M059J (cell line): ENCODE measurements around the gene KCNAB2. TPM values are rescaled to one million over a fixed set of nuclear protein-coding genes. Genes with fewer than 3 reads are reported as not detected.
"Not testable (repeated sequence)": the region's sequence is repeated elsewhere in the genome, so short reads cannot be mapped to it uniquely, and the experiment has no call there.

ENCODE experiments used
- DNase-seq: peaks from one replicate; pipeline ENCODE4 v3.0.0-alpha.2; 2012; ENCODE audit warnings: low read depth
- total RNA-seq: library from RNA; depleted of rRNA; stranded (reverse); fragments of >200 nt; shearing (Covaris generic); gene quantifications from 2 replicates; pipeline ENCODE4 v1.2.3, GENCODE V29; 2014

The KCNAB2 gene
- total RNA-seq, 1 experiment from 2014 or later: 13.7 TPM

DNA sequence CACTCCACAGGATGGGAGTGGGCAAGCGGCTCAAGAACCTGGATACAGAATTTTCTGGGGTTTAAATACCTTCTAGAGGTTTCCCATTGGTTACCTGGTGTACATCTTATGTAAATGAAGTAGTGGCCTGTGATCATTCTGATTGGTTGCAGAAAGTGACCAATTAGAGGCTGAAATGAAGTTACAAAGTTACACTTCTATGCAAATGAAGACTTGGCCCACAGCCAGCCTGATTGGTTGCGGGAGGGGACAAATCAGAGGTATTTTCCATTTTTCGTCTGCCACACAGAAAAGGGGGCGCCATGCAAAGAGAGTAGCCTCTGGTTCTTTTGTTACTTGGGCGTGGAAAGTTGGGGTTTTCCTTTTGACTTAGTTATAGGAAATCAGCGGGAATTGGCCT is 8.9 kb downstream of the KCNAB2 start:
- no peak for DNase-seq

DNA sequence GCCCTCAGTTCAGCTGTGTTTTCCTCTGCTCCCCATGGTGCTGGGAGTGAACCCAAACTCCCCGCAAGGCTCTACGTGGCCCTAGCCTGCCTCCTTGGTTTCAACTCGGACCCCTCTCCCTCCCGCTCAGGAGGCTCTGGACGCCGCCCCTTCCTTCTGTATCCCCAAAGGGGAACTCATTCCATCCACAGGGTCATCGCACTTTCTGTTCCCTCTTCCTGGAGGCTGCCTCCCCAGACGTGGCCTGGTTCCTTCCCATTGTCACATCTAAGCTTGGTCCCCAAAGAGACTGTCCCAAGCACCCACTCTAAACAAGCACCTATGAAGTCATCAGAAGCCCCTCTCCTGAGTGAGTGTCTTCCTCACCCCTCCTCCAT is 10.9 kb downstream of the KCNAB2 start:
- DNase-seq: no peak

GRCh38 chr1:6057170-6057845 is 11.6 kb downstream of the KCNAB2 start:
- DNase-seq: no peak

GRCh38 chr1:6059866-6060265 is 14.2 kb downstream of the KCNAB2 start:
- peak; percentile 84 for DNase-seq

GRCh38 chr1:6062670-6063069 is 17.0 kb downstream of the KCNAB2 start:
- DNase-seq: no peak

GRCh38 chr1:6063532-6064053 is 17.9 kb downstream of the KCNAB2 start:
- DNase-seq: not testable (repeated sequence)

DNA sequence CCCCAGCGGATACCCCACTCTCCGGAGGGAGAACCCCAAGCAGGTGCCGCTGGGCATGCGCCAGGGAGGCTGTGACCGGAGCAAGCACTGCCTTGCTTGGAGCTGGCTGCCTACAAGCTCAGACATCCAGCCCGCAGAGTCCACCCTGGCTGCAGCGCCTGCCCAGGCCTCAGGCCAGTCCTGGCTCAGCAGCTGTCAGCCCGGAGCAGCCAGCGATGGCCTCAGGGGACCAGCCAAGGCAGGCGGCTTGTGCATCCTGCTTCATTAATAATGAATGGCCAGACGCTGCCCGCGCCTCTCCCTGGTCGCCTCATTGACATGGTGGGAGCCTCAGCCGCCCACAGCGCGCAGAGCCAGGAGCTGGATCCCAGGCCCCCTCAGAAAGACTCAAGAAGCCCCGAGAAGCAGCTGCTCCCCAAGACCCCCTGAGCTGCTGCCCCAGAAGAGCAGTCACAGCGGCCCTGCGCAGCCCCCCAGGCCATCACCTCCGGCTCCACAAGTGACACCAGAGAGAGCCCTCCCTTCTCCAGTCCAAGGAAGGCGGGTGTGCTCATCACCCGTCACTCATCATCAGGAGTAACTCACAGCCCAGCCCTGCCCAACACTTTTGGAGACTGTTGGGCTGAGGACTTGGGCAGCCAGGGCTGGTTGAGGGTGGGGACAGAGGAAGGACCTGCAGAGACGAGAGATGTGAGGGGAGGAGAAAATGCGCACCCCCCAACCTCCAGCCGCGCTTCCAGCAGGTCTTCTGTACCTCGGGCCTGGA is 19.6 kb downstream of the KCNAB2 start:
- no peak for DNase-seq

- DNase-seq: no peak
Observed at GRCh38 chr1:6066680-6067079, 21.0 kb downstream of the KCNAB2 start.

DNA sequence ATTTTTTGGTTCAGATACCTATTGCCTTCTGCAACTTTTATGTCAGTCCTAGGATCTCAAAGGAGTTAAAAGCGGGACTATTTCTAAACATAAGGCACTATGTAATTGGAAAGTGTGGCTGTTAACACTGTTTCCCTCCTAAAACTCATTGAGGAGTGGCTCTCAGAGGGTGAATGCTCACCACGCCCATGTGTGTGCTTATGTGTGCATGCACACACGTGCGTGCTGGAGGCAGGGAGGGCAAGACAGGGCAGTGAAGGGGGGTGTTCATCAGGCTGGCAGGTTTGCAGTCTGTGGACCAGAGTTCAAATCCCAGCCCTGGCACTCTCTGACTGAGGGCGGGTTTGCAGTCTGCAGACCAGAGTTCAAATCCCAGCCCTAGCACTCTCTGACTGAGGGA is 22.4 kb downstream of the KCNAB2 start:
- DNase-seq: no peak

GRCh38 chr1:6068932-6069331 is 23.2 kb downstream of the KCNAB2 start:
- no peak for DNase-seq

DNA sequence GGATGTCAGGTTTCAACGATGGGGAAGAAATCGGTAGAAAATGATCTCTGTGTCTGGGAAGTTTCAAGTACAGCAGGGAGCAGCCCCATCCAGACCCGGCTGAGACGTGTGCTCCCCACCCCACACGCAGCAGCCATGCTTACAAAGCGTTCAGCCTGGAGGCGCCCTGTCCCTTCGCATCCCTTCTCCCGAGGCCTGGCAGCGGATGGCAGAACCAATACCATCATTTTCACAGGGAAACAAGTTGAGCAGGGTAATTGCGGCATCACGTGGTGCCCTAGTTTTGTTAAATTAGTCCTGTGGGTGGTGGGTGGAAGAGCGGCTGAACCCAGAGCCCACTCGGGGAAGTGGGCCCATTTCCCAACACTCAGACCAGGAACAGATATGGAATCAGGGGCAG is 23.9 kb downstream of the KCNAB2 start:
- no peak for DNase-seq

DNA sequence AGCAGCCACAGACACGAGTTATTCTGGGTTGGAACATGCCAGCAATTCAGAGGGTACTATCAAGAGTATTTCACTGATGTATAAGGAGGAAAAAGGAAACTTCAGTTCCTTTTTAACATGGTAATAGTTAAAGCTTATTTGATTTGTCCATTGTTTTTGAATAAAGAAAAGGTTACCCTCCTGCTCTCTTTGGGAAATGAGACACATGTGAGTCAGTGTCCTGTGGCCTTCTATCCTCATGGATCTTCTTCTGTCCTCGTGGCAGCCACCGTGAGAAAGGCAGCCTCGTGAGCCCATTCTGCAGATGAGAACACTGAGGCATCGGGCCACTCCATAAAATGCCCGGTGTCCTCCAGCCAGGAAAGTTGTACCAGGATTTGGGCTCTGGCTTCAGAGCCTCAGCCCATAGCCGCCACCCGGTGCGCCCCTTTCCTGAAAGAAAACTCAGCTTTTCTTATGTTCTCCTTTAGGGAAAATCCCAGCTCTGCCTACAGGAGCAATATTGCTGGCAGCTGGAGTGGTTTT is 24.8 kb downstream of the KCNAB2 start:
- DNase-seq: no peak

DNA sequence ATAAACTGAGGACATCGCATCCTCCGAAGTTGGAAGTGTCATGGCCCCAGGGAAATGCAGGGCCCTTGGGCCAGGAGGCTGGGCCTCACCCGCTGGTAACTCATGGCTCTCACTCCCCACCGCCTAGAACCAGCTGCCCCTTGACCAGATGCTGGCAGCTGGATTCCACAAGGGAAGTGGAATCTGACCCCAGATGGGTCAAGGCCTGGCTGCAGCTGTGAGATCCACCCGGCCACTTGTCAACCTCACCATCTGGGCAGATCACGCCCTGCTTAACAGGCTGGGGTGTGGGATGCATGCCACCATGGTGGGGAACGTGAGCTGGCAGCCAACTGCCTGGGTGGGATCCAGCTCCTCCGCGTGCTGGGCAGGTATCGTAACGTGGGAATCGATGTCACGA is 25.5 kb downstream of the KCNAB2 start:
- DNase-seq: no peak

GRCh38 chr1:6072774-6073479 is 27.2 kb downstream of the KCNAB2 start:
- no peak for DNase-seq

DNA sequence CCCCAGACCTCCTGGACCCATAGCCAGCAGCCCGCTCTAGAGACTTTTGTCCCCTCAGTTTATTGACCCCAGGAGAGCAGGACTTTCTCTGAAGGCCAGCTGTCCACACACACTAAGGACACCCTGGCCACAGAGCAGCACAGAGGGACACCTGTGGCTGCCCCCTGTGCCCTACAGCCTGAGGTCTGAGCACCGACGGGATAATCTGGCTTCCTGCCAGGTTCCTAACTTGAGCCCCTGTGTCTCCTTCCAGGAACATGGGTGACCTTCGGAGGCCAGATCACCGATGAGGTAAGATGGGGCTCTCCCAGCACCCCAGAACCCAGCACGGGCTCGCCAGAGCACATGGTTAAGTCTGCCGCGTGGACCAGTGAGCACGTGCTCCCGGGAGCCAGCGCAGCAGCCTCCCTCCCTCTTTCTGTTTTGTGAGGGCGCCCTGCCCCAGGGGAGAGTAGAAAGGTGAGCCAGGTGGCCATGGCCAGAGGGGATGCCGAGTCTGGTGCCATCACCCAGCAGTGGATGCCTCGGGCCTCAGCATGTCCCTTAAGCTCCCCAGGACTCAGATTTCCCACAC is 27.9 kb downstream of the KCNAB2 start:
- no peak for DNase-seq

DNA sequence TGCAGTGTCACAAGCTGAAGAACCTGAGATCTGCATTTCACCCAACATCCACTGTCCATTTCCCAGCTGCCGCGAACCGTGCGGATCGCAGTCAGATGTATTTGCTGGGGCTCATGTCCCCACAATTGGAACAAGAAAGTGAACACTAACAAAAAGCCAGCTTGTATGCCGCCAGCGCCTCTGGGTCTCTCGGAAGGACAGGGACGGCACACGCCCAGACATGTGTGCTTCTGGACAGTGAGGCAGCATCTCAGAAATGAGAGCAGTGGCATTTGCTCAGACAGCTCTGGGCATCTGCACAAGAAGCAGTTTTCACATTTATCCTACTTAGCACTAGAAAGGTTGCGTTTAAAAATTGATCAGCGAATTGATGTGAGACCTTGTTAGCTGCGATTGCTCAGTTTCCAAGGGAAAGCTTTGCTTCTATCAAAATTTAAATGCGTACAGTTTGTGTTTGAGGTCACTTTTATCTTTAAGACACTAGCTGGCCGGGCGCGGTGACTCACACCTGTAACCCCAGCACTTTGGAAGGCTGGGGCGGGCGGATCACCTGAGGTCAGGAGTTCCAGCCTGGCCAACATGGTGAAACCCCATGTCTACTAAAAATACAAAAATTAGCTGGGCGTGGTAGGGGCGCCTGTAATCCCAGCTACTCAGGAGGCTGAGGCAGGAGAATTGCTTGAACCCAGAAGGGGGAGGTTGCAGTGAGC is 28.7 kb downstream of the KCNAB2 start:
- DNase-seq: no peak

DNA sequence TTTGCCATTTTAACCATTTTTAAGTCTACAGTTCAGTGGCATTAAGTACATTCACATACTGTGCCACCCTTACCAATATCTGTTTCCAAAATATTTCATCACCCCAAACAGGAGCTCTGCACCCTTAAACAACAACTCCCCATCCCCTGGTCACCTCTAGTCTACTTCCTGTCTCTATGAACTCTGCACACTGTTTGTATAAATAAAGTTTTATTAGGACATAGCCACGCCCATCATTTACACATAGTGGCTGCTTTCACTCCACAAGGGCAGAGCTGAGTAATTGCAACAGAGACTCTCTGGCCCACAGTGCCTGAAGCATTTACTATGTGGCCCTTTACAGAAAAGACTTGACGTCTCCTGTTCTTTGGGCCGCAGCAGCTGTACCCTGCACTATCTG is 30.1 kb downstream of the KCNAB2 start:
- no peak for DNase-seq

DNA sequence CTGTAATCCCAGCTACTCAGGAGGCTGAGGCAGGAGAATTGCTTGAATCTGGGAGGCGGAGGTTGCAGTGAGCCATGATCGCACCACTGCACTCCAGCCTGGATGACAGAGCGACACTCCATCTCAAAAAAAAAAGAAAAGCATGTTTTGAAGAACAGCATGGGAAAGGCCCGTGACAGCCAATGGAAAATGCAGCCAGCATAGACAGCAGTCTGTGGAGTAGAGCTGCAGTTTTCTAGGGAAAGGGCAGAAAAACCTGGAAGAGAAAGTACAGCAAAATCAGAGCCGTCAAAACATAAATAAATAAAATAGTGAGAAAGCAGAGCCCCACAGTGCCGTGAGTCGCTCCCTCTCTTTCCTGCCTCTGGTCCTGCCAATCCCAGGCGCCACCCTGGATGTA is 31.4 kb downstream of the KCNAB2 start:
- DNase-seq: not testable (repeated sequence)

DNA sequence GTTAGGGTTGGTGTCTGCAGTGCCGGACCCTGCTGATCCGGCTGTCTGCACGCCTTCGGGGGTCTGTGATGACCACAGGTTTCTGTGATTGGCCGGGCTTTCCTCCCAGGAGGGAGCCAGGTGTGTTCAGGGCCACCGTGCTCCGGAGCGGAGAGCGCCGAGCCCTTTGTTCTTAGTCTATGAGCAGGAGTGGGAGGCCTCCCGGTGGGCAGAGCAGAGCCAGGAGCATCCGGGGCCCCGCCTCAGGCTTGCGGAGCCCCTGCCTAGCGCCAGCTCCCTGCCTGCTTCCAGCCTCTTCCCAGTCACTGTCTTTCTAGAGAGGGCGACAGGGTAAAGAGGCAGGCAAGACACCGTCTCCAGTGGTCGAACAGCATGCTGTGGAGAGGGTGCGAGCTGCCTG is 31.8 kb downstream of the KCNAB2 start:
- no peak for DNase-seq

DNA sequence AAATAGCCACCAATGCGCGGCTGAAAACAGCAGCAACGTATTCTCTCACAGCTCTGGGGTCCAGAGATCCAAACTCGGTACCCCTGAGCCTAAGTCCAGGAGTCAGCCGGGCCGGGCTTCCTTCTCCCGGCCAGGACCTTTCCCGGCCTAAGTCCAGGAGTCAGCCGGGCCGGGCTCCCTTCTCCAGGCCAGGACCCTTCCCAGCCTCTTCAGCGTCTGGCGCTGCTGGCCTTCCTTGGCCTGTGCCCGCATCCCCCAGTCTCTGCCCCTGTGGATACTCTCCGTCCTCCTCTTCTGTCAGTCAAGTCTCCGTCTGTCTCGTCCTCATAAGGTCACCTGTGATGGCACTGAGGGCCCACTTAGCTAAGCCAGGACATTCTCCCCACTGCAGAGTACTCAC is 32.2 kb downstream of the KCNAB2 start:
- no peak for DNase-seq

- no peak for DNase-seq
Observed at GRCh38 chr1:6080469-6080868, 34.8 kb downstream of the KCNAB2 start.
